Retina (tissue), 1 donor: ENCODE data around the gene SPACA9.

Source experiments
- DNase-seq: peaks from one replicate; pipeline ENCODE4 v3.0.0-alpha.2; 2016

Gene SPACA9

GRCh38 chr9:132878695-132879456 is at the start of gene SPACA9:
TSS of gene SPACA9 (plus strand) at chr9:132878898. CDS start at chr9:132883948, 5,050 bp downstream.
- peak; percentile 32 for DNase-seq

- DNase-seq, result no peak
Measured at GRCh38 chr9:132832171-132832881, 46.4 kb upstream of the SPACA9 start.

GRCh38 chr9:132833550-132834121 is 45.1 kb upstream of the SPACA9 start:
- DNase-seq, result peak; percentile 82

- no peak for DNase-seq
Measured at GRCh38 chr9:132834343-132834742, 44.4 kb upstream of the SPACA9 start.

- DNase-seq, result no peak
Measured at GRCh38 chr9:132837501-132838286, 41.0 kb upstream of the SPACA9 start.

- no peak for DNase-seq
Measured at GRCh38 chr9:132838291-132838690, 40.4 kb upstream of the SPACA9 start.

- no peak for DNase-seq
Measured at GRCh38 chr9:132840980-132841379, 37.7 kb upstream of the SPACA9 start.

GRCh38 chr9:132842124-132843044 is 36.3 kb upstream of the SPACA9 start:
- DNase-seq, result no peak

GRCh38 chr9:132846109-132846917 is 32.4 kb upstream of the SPACA9 start:
- DNase-seq, result no peak

- DNase-seq, result no peak
Measured at GRCh38 chr9:132846918-132847515, 31.7 kb upstream of the SPACA9 start.

- DNase-seq, result no peak
Measured at GRCh38 chr9:132849185-132849706, 29.5 kb upstream of the SPACA9 start.

GRCh38 chr9:132853482-132853881 is 25.2 kb upstream of the SPACA9 start:
- no peak for DNase-seq

GRCh38 chr9:132854832-132855231 is 23.9 kb upstream of the SPACA9 start:
- DNase-seq, result no peak

GRCh38 chr9:132855904-132856303 is 22.8 kb upstream of the SPACA9 start:
- DNase-seq, result no peak

GRCh38 chr9:132857031-132857430 is 21.7 kb upstream of the SPACA9 start:
- no peak for DNase-seq

- peak; percentile 53 for DNase-seq
Measured at GRCh38 chr9:132857616-132858342, 20.9 kb upstream of the SPACA9 start.

- no peak for DNase-seq
Measured at GRCh38 chr9:132858751-132859150, 19.9 kb upstream of the SPACA9 start.

- DNase-seq, result peak; percentile 61
Measured at GRCh38 chr9:132861666-132862065, 17.0 kb upstream of the SPACA9 start.

GRCh38 chr9:132862533-132862932 is 16.2 kb upstream of the SPACA9 start:
- DNase-seq, result no peak

- DNase-seq, result no peak
Measured at GRCh38 chr9:132863096-132863495, 15.6 kb upstream of the SPACA9 start.
